NCI-H524 (cell line): ENCODE measurements around the gene EIF3K.

Experiments used
- DNase-seq, 2 experiments: peaks; one replicate each; lab custom pipeline; 2025; lab: John Stamatoyannopoulos, UW

EIF3K gene

GRCh38 chr19:38649305-38650171, 30.6 kb downstream of the EIF3K start:
- no peak for DNase-seq

GRCh38 chr19:38650172-38650775, 31.3 kb downstream of the EIF3K start:
- peak in 1 of 2 experiments; percentile 55 for DNase-seq

GRCh38 chr19:38650911-38651584, 32.1 kb downstream of the EIF3K start:
- DNase-seq, result peak in 1 of 2 experiments; percentile 16

GRCh38 chr19:38653028-38653571, 34.1 kb downstream of the EIF3K start:
- peak; percentile 77 to 90 for DNase-seq

GRCh38 chr19:38654628-38655055, 35.7 kb downstream of the EIF3K start:
- DNase-seq, result peak in 1 of 2 experiments; percentile 29

- peak; percentile 51 to 78 for DNase-seq
These were observed 36.3 kb downstream of the EIF3K start for GRCh38 chr19:38655148-38655824.

GRCh38 chr19:38656171-38656981, 37.4 kb downstream of the EIF3K start:
- no peak for DNase-seq

- no peak for DNase-seq
These were observed 38.7 kb downstream of the EIF3K start for GRCh38 chr19:38657633-38658222.

- DNase-seq, result no peak
These were observed 39.7 kb downstream of the EIF3K start for GRCh38 chr19:38658462-38659306.

- DNase-seq, result no peak
These were observed 41.7 kb downstream of the EIF3K start for GRCh38 chr19:38660724-38661123.

GRCh38 chr19:38661136-38661535, 42.1 kb downstream of the EIF3K start:
- DNase-seq, result no peak

- DNase-seq, result no peak
These were observed 43.0 kb downstream of the EIF3K start for GRCh38 chr19:38661996-38662395.

GRCh38 chr19:38662537-38663155, 43.7 kb downstream of the EIF3K start:
- no peak for DNase-seq

- DNase-seq, result no peak
These were observed 44.2 kb downstream of the EIF3K start for GRCh38 chr19:38663156-38663651.

GRCh38 chr19:38663957-38664502, 45.0 kb downstream of the EIF3K start:
- DNase-seq, result no peak

- DNase-seq, result no peak
These were observed 45.7 kb downstream of the EIF3K start for GRCh38 chr19:38664503-38665211.

GRCh38 chr19:38665219-38665931, 46.4 kb downstream of the EIF3K start:
- no peak for DNase-seq
